Cardiac muscle cell (in vitro differentiated cells and primary cell): ENCODE results near the gene WDFY3. TPM values are rescaled to one million over a fixed set of nuclear protein-coding genes. Genes with fewer than 3 reads are reported as not detected.

Source experiments
- DNase-seq, 2 donors: peaks; one replicate each; pipeline versions ENCODE4 v3.0.0 to v3.0.0-alpha.2; 2010 to 2017; ENCODE audit warnings: low read depth in 1 of 2, low spot score in 1 of 2
- H3K27ac ChIP-seq: fragments of 200-600 bp; sonication (generic); 2 replicates; pipeline ENCODE4 v1.5.1; 2016
- H3K27me3 ChIP-seq: fragments of 200-600 bp; sonication (generic); 2 replicates; pipeline ENCODE4 v1.6.0; 2016; ENCODE audit warnings: control low read depth
- H3K36me3 ChIP-seq: fragments of 200-600 bp; sonication (generic); 2 replicates; pipeline ENCODE4 v1.5.1; 2016; ENCODE audit warnings: control low read depth
- H3K4me1 ChIP-seq: fragments of 200-600 bp; sonication (generic); 2 replicates; pipeline ENCODE4 v1.8.1; 2017; ENCODE audit warnings: low read depth, mild to moderate bottlenecking, mixed run types
- H3K4me3 ChIP-seq: fragments of 200-600 bp; sonication (generic); 2 replicates; pipeline ENCODE4 v1.5.1; 2016; ENCODE audit warnings: mild to moderate bottlenecking
- H3K9me3 ChIP-seq: fragments of 200-600 bp; sonication (generic); 2 replicates; pipeline ENCODE4 v1.5.1; 2017; ENCODE audit warnings: low read depth, mild to moderate bottlenecking, control low read depth
- CTCF ChIP-seq: IDR thresholded peaks from 2 replicates; pipeline ENCODE4 v1.5.1; 2012; ENCODE audit warnings: low read depth, mild to moderate bottlenecking, low read length
- polyA plus RNA-seq: library from polyadenylated mRNA; unstranded; fragments of >200 nt; fragmentation: Nextera tagmentation; extraction: Ambion mirVana; gene quantifications from 2 replicates; pipeline ENCODE4 v1.2.1, GENCODE V29; 2016
- total RNA-seq: library from RNA; depleted of rRNA; stranded (reverse); fragments of >200 nt; gene quantifications from 2 replicates; pipeline ENCODE4 v1.2.3, GENCODE V29; 2016

WDFY3 gene
- total and polyA plus RNA-seq, 2 experiments from 2014 or later, result 9.6 to 59.0 TPM

- Histone ChIP-seq H3K9me3 (no peaks in the 10 kb centered on the region), H3K4me3 (no peak overlapping the region), H3K36me3 (peaks cover 9% of the 10 kb centered on the region), H3K4me1 (peaks cover 5% of the 10 kb centered on the region), H3K27me3 (no peaks in the 10 kb centered on the region), H3K27ac (no peak overlapping the region)
- no peak for TF ChIP-seq CTCF
- DNase-seq, result no peak
Observed at GRCh38 chr4:84932462-84932861, 34.0 kb downstream of the WDFY3 start.

GRCh38 chr4:84931961-84932360 is 34.5 kb downstream of the WDFY3 start:
- H3K4me1 ChIP-seq, result peaks cover 5% of the 10 kb centered on the region
- H3K27me3 ChIP-seq, result no peaks in the 10 kb centered on the region
- peak overlapping the region; percentile 20 for H3K27ac ChIP-seq
- no peaks in the 10 kb centered on the region for H3K9me3 ChIP-seq
- no peak for DNase-seq
- H3K4me3 ChIP-seq, result no peak overlapping the region
- no peak for TF ChIP-seq CTCF
- H3K36me3 ChIP-seq, result peaks cover 9% of the 10 kb centered on the region

GRCh38 chr4:84931274-84931673 is 35.2 kb downstream of the WDFY3 start:
- no peak overlapping the region for H3K4me3 ChIP-seq
- DNase-seq, result no peak
- peaks cover 9% of the 10 kb centered on the region for H3K36me3 ChIP-seq
- TF ChIP-seq CTCF, result no peak
- H3K27me3 ChIP-seq, result no peaks in the 10 kb centered on the region
- H3K4me1 ChIP-seq, result peaks cover 5% of the 10 kb centered on the region
- peak overlapping the region; percentile 20 for H3K27ac ChIP-seq
- no peaks in the 10 kb centered on the region for H3K9me3 ChIP-seq

- Histone ChIP-seq H3K9me3 (no peaks in the 10 kb centered on the region), H3K36me3 (peaks cover 9% of the 10 kb centered on the region), H3K27me3 (no peaks in the 10 kb centered on the region), H3K27ac (no peak overlapping the region), H3K4me3 (no peak overlapping the region), H3K4me1 (peaks cover 5% of the 10 kb centered on the region)
- no peak for DNase-seq
- no peak for TF ChIP-seq CTCF
Observed at GRCh38 chr4:84928089-84928488, 38.4 kb downstream of the WDFY3 start.

GRCh38 chr4:84927428-84927827 is 39.1 kb downstream of the WDFY3 start:
- peaks cover 9% of the 10 kb centered on the region for H3K36me3 ChIP-seq
- H3K27me3 ChIP-seq, result no peaks in the 10 kb centered on the region
- no peak for TF ChIP-seq CTCF
- H3K27ac ChIP-seq, result no peak overlapping the region
- no peak overlapping the region for H3K4me3 ChIP-seq
- H3K4me1 ChIP-seq, result peaks cover 5% of the 10 kb centered on the region
- no peak for DNase-seq
- H3K9me3 ChIP-seq, result no peaks in the 10 kb centered on the region

GRCh38 chr4:84925558-84925957 is 40.9 kb downstream of the WDFY3 start:
- Histone ChIP-seq H3K9me3 (no peaks in the 10 kb centered on the region), H3K36me3 (peaks cover 6% of the 10 kb centered on the region), H3K27me3 (no peaks in the 10 kb centered on the region), H3K27ac (no peak overlapping the region), H3K4me3 (no peak overlapping the region), H3K4me1 (no peaks in the 10 kb centered on the region)
- TF ChIP-seq CTCF, result no peak
- DNase-seq, result no peak
